LNCaP clone FGC (cell line): ENCODE results near the gene OMA1.

Experiments
- DNase-seq: peaks from one replicate; pipeline ENCODE4 v3.0.0-alpha.2; 2011; ENCODE audit warnings: low read depth
- H3K4me3 ChIP-seq: 2 replicates; pipeline ENCODE4 v1.5.1; 2011; ENCODE audit warnings: mild to moderate bottlenecking, low read depth, low read length, control low read depth
- CTCF ChIP-seq: IDR thresholded peaks from 2 replicates; pipeline ENCODE4 v1.5.1; 2012; ENCODE audit warnings: mild to moderate bottlenecking; ENCODE audit not compliant: control insufficient read depth, insufficient read depth; ENCODE audit errors: extremely low read depth

The OMA1 gene

DNA sequence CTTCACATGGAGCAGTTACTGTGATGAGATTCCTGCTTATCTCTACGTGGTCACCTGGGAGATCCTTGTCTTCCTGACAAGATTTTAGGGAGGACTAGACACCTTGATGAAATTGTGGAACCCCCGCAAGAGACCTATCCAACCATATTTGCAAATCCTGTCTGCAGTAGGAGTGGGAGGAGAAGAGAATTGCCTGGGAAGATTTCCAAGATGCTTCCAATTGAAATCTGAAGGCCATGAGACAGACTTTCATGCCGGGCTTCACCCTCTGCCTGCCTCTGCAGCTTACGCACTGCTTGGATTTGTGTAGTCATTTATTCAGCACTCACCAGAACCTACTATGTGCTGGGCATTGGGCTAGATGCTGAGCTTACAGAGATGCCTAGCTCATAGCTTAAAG, 106.6 kb downstream of the OMA1 start:
- TF ChIP-seq CTCF: no peak
- no peak overlapping the region for H3K4me3 ChIP-seq
- DNase-seq: no peak

DNA sequence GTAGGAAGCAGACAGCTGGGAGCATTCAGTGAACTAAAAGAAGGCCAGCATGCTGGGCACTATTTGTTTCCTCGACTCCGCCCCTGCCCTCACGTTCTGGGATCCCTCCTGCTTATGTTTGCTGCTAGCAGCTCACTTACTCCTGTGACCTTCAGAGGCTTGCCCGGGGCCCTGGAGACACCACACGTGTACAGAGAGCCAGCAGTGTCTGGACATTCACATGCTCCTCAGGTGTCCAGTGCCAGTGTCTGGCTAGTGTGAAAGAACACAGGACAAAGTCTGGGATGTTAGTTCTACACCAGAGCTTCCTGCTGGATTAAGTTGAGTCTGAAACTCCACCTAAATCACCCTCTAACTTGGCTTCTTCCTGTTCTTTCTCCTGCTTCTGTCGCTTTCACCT, 108.1 kb downstream of the OMA1 start:
- TF ChIP-seq CTCF: no peak
- DNase-seq: no peak
- H3K4me3 ChIP-seq: no peak overlapping the region

- DNase-seq: no peak
- no peak for TF ChIP-seq CTCF
- H3K4me3 ChIP-seq: no peak overlapping the region
These were observed 108.9 kb downstream of the OMA1 start for GRCh38 chr1:58437623-58438022.

GRCh38 chr1:58436615-58437297, 109.8 kb downstream of the OMA1 start:
- TF ChIP-seq CTCF: no peak
- no peak overlapping the region for H3K4me3 ChIP-seq
- DNase-seq: no peak

- H3K4me3 ChIP-seq: no peak overlapping the region
- no peak for TF ChIP-seq CTCF
- no peak for DNase-seq
These were observed 111.2 kb downstream of the OMA1 start for GRCh38 chr1:58435376-58435775.

DNA sequence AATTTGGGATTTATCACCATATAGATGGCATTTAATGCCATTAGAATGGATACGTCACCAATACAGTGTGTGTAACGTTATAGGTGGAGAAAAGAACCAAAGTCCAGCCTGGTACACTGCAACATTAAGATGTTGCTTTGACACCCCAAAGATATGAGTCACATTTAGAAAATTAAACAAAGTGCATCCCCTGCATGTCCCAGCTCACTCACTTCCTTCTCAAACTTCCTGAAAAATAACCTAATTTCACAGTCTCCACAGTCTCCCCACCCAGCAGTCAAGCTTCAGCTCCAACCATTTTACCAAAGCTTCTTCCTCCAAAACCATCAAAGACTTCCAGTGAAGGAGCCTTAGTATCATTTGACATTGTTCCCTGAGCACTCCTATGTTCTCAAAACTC, 111.9 kb downstream of the OMA1 start:
- no peak for DNase-seq
- TF ChIP-seq CTCF: no peak

DNA sequence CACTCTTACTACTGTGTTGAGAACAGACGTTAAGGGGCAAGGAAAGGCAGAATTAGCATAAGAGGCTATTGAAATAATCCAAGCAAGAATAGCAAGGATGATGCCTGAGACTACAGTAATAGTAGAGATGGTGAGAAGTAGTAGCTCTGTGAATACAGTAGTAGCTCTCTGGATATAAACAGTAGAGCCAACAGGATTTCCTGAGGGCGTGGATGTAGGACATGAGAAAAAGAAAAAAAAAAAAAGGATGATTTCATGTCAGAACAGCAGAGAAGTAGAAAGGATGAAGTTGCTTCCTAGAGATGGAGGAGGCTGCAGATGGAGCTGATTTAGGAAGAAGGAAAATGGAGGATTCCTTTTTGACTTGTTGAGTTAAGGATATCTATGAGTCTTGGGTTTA, 112.3 kb downstream of the OMA1 start:
- no peak overlapping the region for H3K4me3 ChIP-seq
- no peak for TF ChIP-seq CTCF
- no peak for DNase-seq

More for the DNA sequence above, 111.9 kb downstream of the OMA1 start:
- H3K4me3 ChIP-seq: no peak overlapping the region
